ENCODE measurements around the gene RNF213. TPM values are rescaled to one million over a fixed set of nuclear protein-coding genes. Genes with fewer than 3 reads are reported as not detected.

Gene RNF213
- total and polyA plus RNA-seq, 2 of the 8 experiments (the other 6 are each of a cell fraction or from before 2014, with no cell fraction given): 33.8 to 62.8 TPM

GRCh38 chr17:80426671-80427326 lies 166.1 kb downstream of the RNF213 start:
- CTCF ChIA-PET (ENCODE audit: partially characterized antibody): interaction anchor here (0.6 to 3.9 kb wide), 42 partner anchors 10 to 590 kb away, joined by 3 to 22 read pairs (median 4); partner anchors contain the start of gene ENDOV
- no peak overlapping the region for H2BK120ac ChIP-seq (replicated peaks; ENCODE audit: low read depth, low read length)
- no peak overlapping the region for H3K56ac ChIP-seq (replicated peaks; ENCODE audit: insufficient read length, low read depth, low read length)
- peaks cover 0 to 8% (median 2%) of the 10 kb centered on the region in 4 experiments; a peak in 3 of 7 replicates for H3K4me1 ChIP-seq (replicated peaks in 1 of 4; ENCODE audit: control insufficient read depth in 3 of 4, insufficient read depth in 4 of 4, low read length in 3 of 4)
- WGBS, 2 experiments (ENCODE audit: extremely low coverage in 1 of 2, insufficient coverage in 1 of 2, insufficient read length in 1 of 2, insufficient replicate concordance in 2 of 2, low coverage in 1 of 2, low lambda C conversion rate in 2 of 2, missing lambda C conversion rate in 1 of 2): 49% methylated on average over 24 of the region's 24 CpGs; no CpG with 5 or more reads in 1 of the 2 experiments
- H3K23ac ChIP-seq (ENCODE audit: insufficient read length): no peak overlapping the region
- no peak overlapping the region for H3K4me3 ChIP-seq (ENCODE audit: extremely low read depth in 1 of 4, insufficient read depth in 2 of 4, low read depth in 3 of 4, low read length in 4 of 4)
- no peak overlapping the region for H3K4me2 ChIP-seq (ENCODE audit: insufficient read depth in 1 of 2, low read depth in 2 of 2, low read length in 2 of 2)
- H2AK5ac ChIP-seq (ENCODE audit: low read depth, low read length): no peak overlapping the region
- no peak overlapping the region for H3K14ac ChIP-seq (ENCODE audit: insufficient read length)
- no peak overlapping the region for H2BK5ac ChIP-seq (ENCODE audit: low read depth, low read length)
- no peak overlapping the region for H3K9ac ChIP-seq (replicated peaks in 1 of 4; ENCODE audit: extremely low read depth in 1 of 4, low read depth in 3 of 4, low read length in 3 of 4)
- H3K4ac ChIP-seq (replicated peaks; ENCODE audit: insufficient read length, low read depth, low read length): no peak overlapping the region
- no peaks in the 10 kb centered on the region; a peak in 1 of 8 replicates for H3K36me3 ChIP-seq (ENCODE audit: control insufficient read depth in 2 of 4, insufficient read depth in 4 of 4, low read length in 3 of 4)
- no peak overlapping the region for H2AFZ ChIP-seq (ENCODE audit: low read length)
- H3K79me2 ChIP-seq (ENCODE audit: control insufficient read depth in 1 of 2, insufficient read depth in 2 of 2, low read length in 2 of 2): no peaks in the 10 kb centered on the region
- no peak overlapping the region for H2BK20ac ChIP-seq (ENCODE audit: low read length)
- peaks cover 3 to 4% of the 10 kb centered on the region in 2 experiments for H4K20me1 ChIP-seq (replicated peaks in 1 of 2; ENCODE audit: control insufficient read depth in 1 of 2, insufficient read depth in 2 of 2, low read length in 2 of 2)
- no peak overlapping the region for H4K91ac ChIP-seq (replicated peaks; ENCODE audit: insufficient read length, low read length)
- no peak overlapping the region for H3K27ac ChIP-seq (ENCODE audit: low read depth, low read length)
- H3K27me3 ChIP-seq (replicated peaks in 1 of 4; ENCODE audit: control insufficient read depth in 3 of 4, extremely low read depth in 1 of 4, insufficient read depth in 3 of 4, low read length in 3 of 4): no peaks in the 10 kb centered on the region; a peak in 1 of 7 replicates
- H3K9me3 ChIP-seq (ENCODE audit: insufficient read depth in 2 of 2, low read depth in 1 of 2, low read length in 1 of 2): no peaks in the 10 kb centered on the region
- no peak overlapping the region for H4K5ac ChIP-seq (ENCODE audit: insufficient read length, low read depth, low read length)
- H2BK15ac ChIP-seq (ENCODE audit: low read length): 0 out of 2 replicates have a peak overlapping the region, but pooled peaks have one; percentile 46
- H3K23me2 ChIP-seq (ENCODE audit: low read depth, low read length): no peaks in the 10 kb centered on the region
- POLR2A ChIA-PET (ENCODE audit: partially characterized antibody): interaction anchor here (0.6 to 2.0 kb wide), 4 partner anchors 28 to 180 kb away, joined by 3 to 6 read pairs (median 4); partner anchors contain the start of gene RPTOR
- peak overlapping the region; percentile 36; the same call in 1 of the 2 replicates for H4K8ac ChIP-seq (ENCODE audit: extremely low read depth, insufficient read depth, low read length)
- H3K79me1 ChIP-seq (ENCODE audit: low read depth, low read length): no peaks in the 10 kb centered on the region
- DNase-seq (ENCODE audit: low read depth in 1 of 2, low spot score in 2 of 2): peak; percentile 56 to 97
- no peak overlapping the region; the same call in 1 of the 2 replicates for H3K18ac ChIP-seq (ENCODE audit: extremely low read depth, low read length)
- no peak for FAIRE-seq
- no peak overlapping the region for H2BK12ac ChIP-seq (ENCODE audit: low read depth, low read length)
- TF ChIP-seq YY1 (IDR thresholded peaks at IDR 0.05; ENCODE audit: low read depth, low read length): peak; percentile 74; the same call in 1 of the 2 replicates
- TF ChIP-seq KDM4A (IDR thresholded peaks at IDR 0.05; ENCODE audit: low read depth, low read length, severe bottlenecking): no peak
- TF ChIP-seq SP4 (IDR thresholded peaks at IDR 0.05; ENCODE audit: low read length): no peak
- peak; percentile 97 to 98 (median 98) for TF ChIP-seq CTCF (IDR thresholded peaks at IDR 0.05; ENCODE audit: control extremely low read depth in 1 of 3, insufficient read depth in 1 of 3, low read depth in 1 of 3, low read length in 3 of 3)
- TF ChIP-seq RAD21 (IDR thresholded peaks at IDR 0.05 in 1 of 2, conservative IDR thresholded peaks at IDR 0.05 in 1 of 2; ENCODE audit: low read depth in 2 of 2, low read length in 2 of 2): peak; percentile 99
- TF ChIP-seq ZNF274 (IDR thresholded peaks at IDR 0.05; ENCODE audit: borderline replicate concordance, extremely low read depth, low read length): no peak
- no peak for TF ChIP-seq POLR2AphosphoS5 (IDR thresholded peaks at IDR 0.05; ENCODE audit: low read depth, low read length)
- TF ChIP-seq GABPA (IDR thresholded peaks at IDR 0.05; ENCODE audit: borderline replicate concordance, insufficient read depth, low read length): peak; percentile 81

Measured in H1 (cell line).